Stimulated activated naive CD8-positive, alpha-beta T cell treated with anti-CD3 and anti-CD28 coated beads, Interleukin-15, Interleukin-2, amounts not matched to agents 100 ng/mL and 50 ng/mL, for 24 hours (primary cell): ENCODE results near the gene DCC.

ENCODE experiments used
- H3K27ac Mint-ChIP-seq: one replicate; pipeline ENCODE4 v1.8.0; 2021; ENCODE audit warnings: mild to moderate bottlenecking, mixed read lengths
- H3K27me3 Mint-ChIP-seq: one replicate; pipeline ENCODE4 v1.8.0; 2021; ENCODE audit warnings: mixed read lengths
- H3K36me3 Mint-ChIP-seq: one replicate; pipeline ENCODE4 v1.8.0; 2021; ENCODE audit warnings: low read depth, mixed read lengths
- H3K4me1 Mint-ChIP-seq: one replicate; pipeline ENCODE4 v1.8.0; 2021; ENCODE audit warnings: low read depth, mixed read lengths
- H3K4me3 Mint-ChIP-seq: one replicate; pipeline ENCODE4 v1.8.0; 2021; ENCODE audit warnings: mild to moderate bottlenecking, mixed read lengths
- H3K9me3 Mint-ChIP-seq: one replicate; pipeline ENCODE4 v1.8.0; 2021; ENCODE audit warnings: mixed read lengths

Gene DCC

GRCh38 chr18:53305461-53305860 is 965.5 kb downstream of the DCC start:
- Mint-ChIP-seq H3K4me3 (no peak overlapping the region), H3K36me3 (no peaks in the 10 kb centered on the region), H3K4me1 (no peaks in the 10 kb centered on the region), H3K9me3 (peaks cover 7% of the 10 kb centered on the region), H3K27ac (no peak overlapping the region), H3K27me3 (no peaks in the 10 kb centered on the region)

- no peaks in the 10 kb centered on the region for H3K27me3 Mint-ChIP-seq
- H3K4me3 Mint-ChIP-seq = no peak overlapping the region
- no peaks in the 10 kb centered on the region for H3K36me3 Mint-ChIP-seq
- H3K27ac Mint-ChIP-seq = no peak overlapping the region
- H3K9me3 Mint-ChIP-seq = peaks cover 4% of the 10 kb centered on the region
- no peaks in the 10 kb centered on the region for H3K4me1 Mint-ChIP-seq
Observed at GRCh38 chr18:53319628-53320027, 979.6 kb downstream of the DCC start.

- Mint-ChIP-seq H3K4me3 (no peak overlapping the region), H3K27ac (no peak overlapping the region), H3K36me3 (no peaks in the 10 kb centered on the region), H3K4me1 (no peaks in the 10 kb centered on the region), H3K9me3 (peaks cover 4% of the 10 kb centered on the region), H3K27me3 (no peaks in the 10 kb centered on the region)
Observed at GRCh38 chr18:53322163-53322562, 982.2 kb downstream of the DCC start.

- H3K9me3 Mint-ChIP-seq = peaks cover 4% of the 10 kb centered on the region
- no peaks in the 10 kb centered on the region for H3K4me1 Mint-ChIP-seq
- H3K36me3 Mint-ChIP-seq = no peaks in the 10 kb centered on the region
- no peaks in the 10 kb centered on the region for H3K27me3 Mint-ChIP-seq
- no peak overlapping the region for H3K4me3 Mint-ChIP-seq
- no peak overlapping the region for H3K27ac Mint-ChIP-seq
Observed at GRCh38 chr18:53324353-53324752, 984.4 kb downstream of the DCC start.

GRCh38 chr18:53360501-53361443 is 1020.8 kb downstream of the DCC start:
- no peak overlapping the region for H3K4me3 Mint-ChIP-seq
- no peak overlapping the region for H3K27ac Mint-ChIP-seq
- H3K27me3 Mint-ChIP-seq = no peaks in the 10 kb centered on the region
- H3K36me3 Mint-ChIP-seq = no peaks in the 10 kb centered on the region
- H3K9me3 Mint-ChIP-seq = no peaks in the 10 kb centered on the region
- H3K4me1 Mint-ChIP-seq = no peaks in the 10 kb centered on the region

- Mint-ChIP-seq H3K4me3 (no peak overlapping the region), H3K4me1 (no peaks in the 10 kb centered on the region), H3K27me3 (no peaks in the 10 kb centered on the region), H3K9me3 (no peaks in the 10 kb centered on the region), H3K36me3 (no peaks in the 10 kb centered on the region), H3K27ac (no peak overlapping the region)
Observed at GRCh38 chr18:53375621-53376020, 1035.6 kb downstream of the DCC start.

- H3K4me3 Mint-ChIP-seq = no peak overlapping the region
- no peaks in the 10 kb centered on the region for H3K9me3 Mint-ChIP-seq
- H3K27me3 Mint-ChIP-seq = no peaks in the 10 kb centered on the region
- H3K36me3 Mint-ChIP-seq = no peaks in the 10 kb centered on the region
- no peak overlapping the region for H3K27ac Mint-ChIP-seq
- no peaks in the 10 kb centered on the region for H3K4me1 Mint-ChIP-seq
Observed at GRCh38 chr18:53380063-53380639, 1040.2 kb downstream of the DCC start.

GRCh38 chr18:53382870-53383269 is 1042.9 kb downstream of the DCC start:
- H3K4me3 Mint-ChIP-seq = no peak overlapping the region
- H3K4me1 Mint-ChIP-seq = no peaks in the 10 kb centered on the region
- no peaks in the 10 kb centered on the region for H3K27me3 Mint-ChIP-seq
- no peak overlapping the region for H3K27ac Mint-ChIP-seq
- no peaks in the 10 kb centered on the region for H3K36me3 Mint-ChIP-seq
- H3K9me3 Mint-ChIP-seq = no peaks in the 10 kb centered on the region

GRCh38 chr18:53385889-53386288 is 1045.9 kb downstream of the DCC start:
- H3K27me3 Mint-ChIP-seq = no peaks in the 10 kb centered on the region
- H3K9me3 Mint-ChIP-seq = no peaks in the 10 kb centered on the region
- H3K27ac Mint-ChIP-seq = no peak overlapping the region
- H3K36me3 Mint-ChIP-seq = no peaks in the 10 kb centered on the region
- H3K4me3 Mint-ChIP-seq = no peak overlapping the region
- no peaks in the 10 kb centered on the region for H3K4me1 Mint-ChIP-seq

- Mint-ChIP-seq H3K27ac (no peak overlapping the region), H3K27me3 (no peaks in the 10 kb centered on the region), H3K36me3 (no peaks in the 10 kb centered on the region), H3K9me3 (no peaks in the 10 kb centered on the region), H3K4me1 (no peaks in the 10 kb centered on the region), H3K4me3 (no peak overlapping the region)
Observed at GRCh38 chr18:53387581-53387980, 1047.6 kb downstream of the DCC start.

- H3K36me3 Mint-ChIP-seq = no peaks in the 10 kb centered on the region
- no peaks in the 10 kb centered on the region for H3K4me1 Mint-ChIP-seq
- H3K27me3 Mint-ChIP-seq = no peaks in the 10 kb centered on the region
- H3K9me3 Mint-ChIP-seq = no peaks in the 10 kb centered on the region
- no peak overlapping the region for H3K27ac Mint-ChIP-seq
- H3K4me3 Mint-ChIP-seq = no peak overlapping the region
Observed at GRCh38 chr18:53402670-53403069, 1062.7 kb downstream of the DCC start.

- Mint-ChIP-seq H3K27me3 (no peaks in the 10 kb centered on the region), H3K4me3 (no peak overlapping the region), H3K27ac (no peak overlapping the region), H3K36me3 (no peaks in the 10 kb centered on the region), H3K9me3 (no peaks in the 10 kb centered on the region), H3K4me1 (no peaks in the 10 kb centered on the region)
Observed at GRCh38 chr18:53408271-53408670, 1068.3 kb downstream of the DCC start.

GRCh38 chr18:53411511-53411910 is 1071.5 kb downstream of the DCC start:
- Mint-ChIP-seq H3K4me3 (no peak overlapping the region), H3K36me3 (no peaks in the 10 kb centered on the region), H3K9me3 (peaks cover 3% of the 10 kb centered on the region), H3K27ac (no peak overlapping the region), H3K4me1 (no peaks in the 10 kb centered on the region), H3K27me3 (no peaks in the 10 kb centered on the region)

- Mint-ChIP-seq H3K4me1 (no peaks in the 10 kb centered on the region), H3K4me3 (no peak overlapping the region), H3K27ac (no peak overlapping the region), H3K36me3 (no peaks in the 10 kb centered on the region), H3K27me3 (no peaks in the 10 kb centered on the region), H3K9me3 (peaks cover 3% of the 10 kb centered on the region)
Observed at GRCh38 chr18:53417003-53417402, 1077.0 kb downstream of the DCC start.

- Mint-ChIP-seq H3K4me1 (no peaks in the 10 kb centered on the region), H3K4me3 (no peak overlapping the region), H3K9me3 (no peaks in the 10 kb centered on the region), H3K27ac (no peak overlapping the region), H3K27me3 (no peaks in the 10 kb centered on the region), H3K36me3 (no peaks in the 10 kb centered on the region)
Observed at GRCh38 chr18:53421869-53422268, 1081.9 kb downstream of the DCC start.

- H3K27me3 Mint-ChIP-seq = no peaks in the 10 kb centered on the region
- no peaks in the 10 kb centered on the region for H3K9me3 Mint-ChIP-seq
- H3K4me1 Mint-ChIP-seq = no peaks in the 10 kb centered on the region
- H3K27ac Mint-ChIP-seq = no peak overlapping the region
- H3K36me3 Mint-ChIP-seq = no peaks in the 10 kb centered on the region
- no peak overlapping the region for H3K4me3 Mint-ChIP-seq
Observed at GRCh38 chr18:53422896-53423295, 1082.9 kb downstream of the DCC start.
